ENCODE measurements around the gene NLRC3.
"Not testable (repeated sequence)": the region's sequence is repeated elsewhere in the genome, so short reads cannot be mapped to it uniquely, and the experiment has no call there.

NLRC3 gene, protein sequence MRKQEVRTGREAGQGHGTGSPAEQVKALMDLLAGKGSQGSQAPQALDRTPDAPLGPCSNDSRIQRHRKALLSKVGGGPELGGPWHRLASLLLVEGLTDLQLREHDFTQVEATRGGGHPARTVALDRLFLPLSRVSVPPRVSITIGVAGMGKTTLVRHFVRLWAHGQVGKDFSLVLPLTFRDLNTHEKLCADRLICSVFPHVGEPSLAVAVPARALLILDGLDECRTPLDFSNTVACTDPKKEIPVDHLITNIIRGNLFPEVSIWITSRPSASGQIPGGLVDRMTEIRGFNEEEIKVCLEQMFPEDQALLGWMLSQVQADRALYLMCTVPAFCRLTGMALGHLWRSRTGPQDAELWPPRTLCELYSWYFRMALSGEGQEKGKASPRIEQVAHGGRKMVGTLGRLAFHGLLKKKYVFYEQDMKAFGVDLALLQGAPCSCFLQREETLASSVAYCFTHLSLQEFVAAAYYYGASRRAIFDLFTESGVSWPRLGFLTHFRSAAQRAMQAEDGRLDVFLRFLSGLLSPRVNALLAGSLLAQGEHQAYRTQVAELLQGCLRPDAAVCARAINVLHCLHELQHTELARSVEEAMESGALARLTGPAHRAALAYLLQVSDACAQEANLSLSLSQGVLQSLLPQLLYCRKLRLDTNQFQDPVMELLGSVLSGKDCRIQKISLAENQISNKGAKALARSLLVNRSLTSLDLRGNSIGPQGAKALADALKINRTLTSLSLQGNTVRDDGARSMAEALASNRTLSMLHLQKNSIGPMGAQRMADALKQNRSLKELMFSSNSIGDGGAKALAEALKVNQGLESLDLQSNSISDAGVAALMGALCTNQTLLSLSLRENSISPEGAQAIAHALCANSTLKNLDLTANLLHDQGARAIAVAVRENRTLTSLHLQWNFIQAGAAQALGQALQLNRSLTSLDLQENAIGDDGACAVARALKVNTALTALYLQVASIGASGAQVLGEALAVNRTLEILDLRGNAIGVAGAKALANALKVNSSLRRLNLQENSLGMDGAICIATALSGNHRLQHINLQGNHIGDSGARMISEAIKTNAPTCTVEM

DNA sequence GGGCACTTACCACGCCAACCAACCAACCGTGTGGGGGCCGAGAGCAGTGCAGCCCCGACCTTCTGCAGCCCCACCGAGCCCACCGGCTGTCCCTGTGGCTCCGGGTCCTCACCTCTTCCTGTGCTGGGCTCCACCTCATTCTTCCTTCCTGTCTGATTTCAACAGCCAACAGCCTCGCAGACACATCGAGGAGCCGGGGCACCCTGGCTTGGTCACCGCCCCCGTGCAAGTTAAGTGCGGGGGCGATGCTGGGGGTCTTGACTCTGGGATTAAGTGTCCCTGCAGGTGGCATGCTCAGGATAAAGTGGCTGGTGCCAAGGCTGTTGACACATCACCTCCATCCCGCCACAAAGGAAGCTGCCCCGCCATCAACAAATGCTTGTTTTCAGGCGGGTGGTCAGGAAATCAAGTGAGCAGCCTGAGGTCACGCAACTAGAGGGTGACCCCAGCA, at the start of gene NLRC3:
TSS of gene NLRC3 (minus strand) at position 102 of the 451 bp plus-strand sequence. CDS start 12,367 bp downstream, outside the sequence.
- no peak for DNase-seq

DNA sequence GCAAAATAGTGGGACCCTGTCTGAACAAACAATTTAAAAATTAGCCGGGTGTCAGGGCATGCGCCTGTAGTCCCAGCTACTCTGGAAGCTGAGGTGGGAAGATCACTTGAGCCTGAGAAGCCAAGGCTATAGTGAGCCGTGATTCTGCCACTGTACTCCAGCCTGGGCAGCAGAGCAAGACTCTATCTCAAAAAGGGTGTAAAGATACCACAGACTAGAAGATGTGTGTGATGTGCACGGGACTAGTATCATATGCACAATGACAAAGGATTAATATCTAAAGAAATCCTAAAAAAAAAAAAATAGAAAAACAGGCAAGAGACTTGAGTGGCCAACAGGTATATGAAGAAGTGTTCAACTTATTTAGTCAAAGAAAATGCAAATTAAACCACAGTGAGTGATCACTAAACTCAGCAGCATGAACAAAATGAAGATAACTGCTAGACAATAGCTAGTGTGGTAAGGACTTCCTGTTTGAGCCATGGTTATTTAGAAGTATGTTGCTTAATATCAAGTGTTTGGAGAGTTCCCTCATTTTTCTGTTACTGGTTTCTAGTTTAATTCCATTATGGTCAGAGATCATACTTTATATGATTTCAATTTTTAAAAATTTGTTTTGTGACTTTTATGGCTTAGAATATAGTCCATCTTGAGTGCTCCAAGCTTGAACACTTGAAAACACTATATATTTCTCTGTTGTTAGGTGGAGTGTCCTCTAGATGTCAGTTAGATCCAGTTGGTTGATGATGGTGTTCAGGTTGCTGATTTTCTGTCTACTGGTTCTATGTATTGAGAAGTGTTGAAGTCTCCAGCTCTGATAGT, 48.9 kb upstream of the NLRC3 start:
- no peak for DNase-seq

DNA sequence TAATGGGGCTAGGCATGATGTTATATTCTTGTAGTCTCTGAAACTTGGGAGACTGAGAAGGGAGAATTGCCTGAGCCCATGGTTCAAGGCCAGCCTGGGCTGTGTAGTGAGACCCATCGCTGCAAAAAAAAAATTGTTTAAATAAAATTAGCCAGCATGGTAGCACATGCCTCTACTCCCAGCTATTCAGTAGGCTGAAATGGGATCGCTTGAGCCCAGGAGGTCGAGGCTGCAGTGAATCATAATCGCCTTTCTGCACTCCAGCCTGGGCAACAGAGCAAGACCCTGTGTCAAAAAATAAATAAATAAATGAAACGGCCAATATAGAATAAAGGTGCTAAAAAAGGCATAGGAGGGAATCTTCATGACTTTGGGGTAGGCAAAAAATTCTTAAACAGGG, 48.1 kb upstream of the NLRC3 start:
- no peak for DNase-seq

DNA sequence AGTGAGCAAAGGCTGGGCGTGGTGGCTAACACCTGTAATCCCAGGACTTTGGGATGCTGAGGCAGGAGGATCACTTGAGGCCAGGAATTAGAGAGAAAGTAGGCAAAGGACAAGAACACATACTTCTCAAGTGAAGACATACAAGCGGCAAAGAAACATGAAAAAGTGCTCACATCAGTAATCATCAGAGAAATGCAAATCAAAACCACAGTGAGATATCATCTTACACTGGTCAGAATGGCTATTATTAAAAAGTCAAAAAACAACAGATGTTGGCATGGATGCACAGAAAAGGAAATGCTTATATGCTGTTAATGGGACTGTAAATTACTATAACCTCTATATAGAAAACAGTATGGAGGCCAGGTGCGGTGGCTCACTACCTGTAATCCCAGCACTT, 46.4 kb upstream of the NLRC3 start:
- DNase-seq = no peak

DNA sequence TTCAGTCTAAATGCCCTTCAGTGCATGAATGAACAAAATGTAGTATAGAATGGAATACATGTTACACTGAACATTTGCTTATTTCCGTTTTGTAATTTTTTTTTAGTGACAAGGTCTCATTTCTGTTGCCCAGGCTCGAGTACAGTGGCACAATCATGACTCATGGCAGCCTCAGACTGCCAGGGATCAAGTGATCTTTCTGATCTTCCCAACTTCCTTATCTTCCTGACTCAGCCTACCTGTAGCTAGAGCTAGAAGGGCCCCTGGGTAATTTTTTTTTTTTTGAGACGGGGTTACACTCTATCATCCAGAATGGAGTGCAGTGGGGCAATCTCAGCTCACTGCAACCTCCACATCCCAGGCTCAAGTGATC, 41.6 kb upstream of the NLRC3 start:
- no peak for DNase-seq

DNA sequence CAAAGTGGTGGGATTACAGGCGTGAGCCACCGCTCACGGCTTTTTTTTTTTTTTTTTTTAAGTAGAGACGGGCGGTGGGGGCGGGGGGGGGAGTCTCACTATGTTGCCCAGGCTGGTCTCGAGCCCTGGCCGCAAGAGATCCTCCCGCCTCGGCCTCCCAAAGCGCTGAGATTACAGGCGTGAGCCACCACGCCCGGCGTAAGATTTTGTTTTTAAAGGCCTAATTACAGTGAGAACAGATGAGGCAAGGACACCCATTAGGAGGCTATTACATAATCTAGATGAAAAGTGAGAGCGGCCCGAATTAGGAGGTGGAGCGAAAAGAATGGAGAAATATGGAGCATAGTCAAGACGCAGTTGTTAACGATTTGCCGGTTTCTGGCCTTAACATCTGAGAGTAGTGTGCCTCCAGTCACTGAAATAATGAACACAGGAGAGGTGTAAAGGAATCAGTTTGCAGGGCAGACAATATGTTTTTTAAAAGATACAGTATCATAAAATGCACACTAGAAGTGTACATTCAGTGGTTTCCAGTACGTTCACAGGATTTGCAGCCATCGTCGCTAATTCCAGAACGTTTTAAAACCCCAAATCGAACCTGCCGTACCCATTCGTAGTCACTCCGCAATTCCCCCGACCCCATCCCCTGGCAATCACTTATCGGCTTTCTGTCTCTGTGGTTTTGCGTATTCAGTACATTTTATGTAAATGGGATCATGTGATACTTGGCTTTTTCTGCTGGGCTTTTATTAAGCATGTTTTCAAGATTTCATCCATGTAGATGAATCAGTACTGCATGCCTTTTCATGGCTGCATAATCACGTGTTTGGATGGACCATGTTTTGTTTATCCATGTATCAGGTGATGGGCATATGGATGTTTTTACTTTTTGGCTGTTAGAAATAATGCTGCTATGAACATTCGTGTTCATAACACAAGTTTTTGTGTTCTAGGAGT, 35.6 kb upstream of the NLRC3 start:
- DNase-seq = no peak

DNA sequence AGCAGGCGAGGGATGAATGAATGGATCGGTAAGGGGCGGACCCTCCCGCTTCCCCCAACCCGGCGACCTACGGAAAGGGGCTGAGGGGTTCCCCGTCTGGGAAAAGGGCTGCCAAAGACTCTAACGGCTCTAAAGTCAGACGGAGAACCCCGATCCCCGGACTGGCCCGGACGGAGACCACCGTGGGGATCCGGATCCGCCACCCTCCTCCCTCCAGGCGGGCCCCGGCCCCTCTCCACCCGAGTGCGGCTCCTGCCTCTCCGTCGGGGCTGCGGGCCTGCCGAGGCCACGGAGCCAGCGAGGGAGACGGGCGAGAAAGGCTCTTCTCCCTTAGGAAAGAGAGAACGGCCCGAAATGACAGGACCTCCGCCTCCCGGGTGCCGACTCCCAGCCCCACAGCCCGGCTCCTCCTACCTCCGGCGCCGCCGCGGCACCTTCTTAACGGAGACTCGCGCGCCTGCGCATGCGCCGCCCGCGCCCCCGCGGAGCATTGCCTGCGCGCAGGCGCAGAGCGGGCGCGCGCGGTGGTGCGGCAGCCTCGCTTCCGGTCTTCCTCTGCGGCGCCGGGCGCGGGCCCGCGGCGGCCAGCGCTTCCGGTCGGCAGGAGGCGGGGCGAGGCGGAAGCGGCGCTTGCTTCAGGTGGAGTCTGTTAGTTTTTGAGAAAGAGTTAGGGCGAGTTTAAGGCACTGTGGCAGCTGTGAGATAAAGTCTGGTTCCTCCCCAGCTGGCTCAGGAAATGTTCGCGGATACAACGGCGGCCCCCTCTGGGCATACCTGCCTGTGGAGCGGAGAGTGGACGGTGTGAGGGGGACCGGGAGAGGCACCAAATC, 34.2 kb upstream of the NLRC3 start, which contains the start of gene SLX4:
TSS of gene SLX4 (minus strand) at position 461 of the 830 bp plus-strand sequence. CDS start 2,642 bp downstream, outside the sequence.
- peak; percentile 94 for DNase-seq

DNA sequence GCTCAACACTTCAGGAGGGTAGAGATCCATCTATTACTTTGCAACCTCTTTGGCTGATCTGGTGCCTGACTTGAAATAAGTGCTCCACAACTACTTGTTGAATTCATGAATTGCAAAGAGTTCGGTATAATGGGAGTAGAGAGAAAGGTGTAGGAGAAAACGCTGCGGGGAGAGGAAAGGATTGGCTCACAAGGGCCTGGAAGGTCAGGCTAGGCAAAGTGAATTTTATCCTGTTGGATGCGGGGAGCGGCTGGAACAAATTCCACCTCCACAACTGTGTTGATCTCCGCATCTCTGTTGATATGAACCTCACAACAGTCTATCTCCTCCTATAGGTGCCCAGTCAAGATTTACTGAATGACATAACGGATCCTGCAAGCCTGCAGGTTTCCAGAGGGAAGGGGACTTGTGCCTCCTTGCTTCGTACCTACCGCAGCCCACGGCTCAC, 33.5 kb upstream of the NLRC3 start:
- DNase-seq = no peak

DNA sequence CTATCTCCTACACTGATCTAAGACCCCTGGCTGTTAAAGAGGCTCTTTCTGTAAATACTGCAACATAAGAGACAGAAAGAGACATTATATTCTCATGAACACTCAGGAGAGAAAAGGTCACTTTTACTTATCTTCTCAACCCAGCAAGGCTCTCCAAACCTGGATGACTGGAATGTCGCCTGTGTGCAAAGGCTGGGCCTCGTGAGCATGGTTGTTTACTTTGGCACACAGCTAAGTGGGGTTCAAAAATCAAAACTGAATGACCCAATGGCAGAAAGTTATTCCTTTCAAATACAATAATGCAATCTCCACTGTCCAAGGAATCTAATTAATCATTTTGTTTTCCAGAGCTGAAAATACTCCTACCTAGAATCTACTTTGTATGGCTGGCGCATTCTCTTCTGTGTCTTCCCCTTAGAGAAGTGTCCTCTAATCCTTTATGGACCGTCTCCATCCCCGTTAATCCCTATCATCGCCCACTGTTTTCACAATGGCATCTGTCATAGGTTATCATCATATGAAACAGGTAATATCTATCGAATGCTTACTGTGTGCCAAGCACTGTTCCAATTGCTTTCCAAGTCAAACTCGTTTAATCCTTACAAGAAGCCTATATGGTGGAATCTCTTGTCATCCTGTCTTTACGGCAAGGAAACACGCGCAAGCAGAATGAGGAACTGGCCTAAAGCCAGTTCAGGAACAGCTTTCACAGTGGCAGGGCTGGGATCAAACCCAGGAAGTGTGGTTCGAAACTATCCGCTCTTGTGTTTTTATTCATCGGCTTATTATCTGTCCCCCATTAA, 32.9 kb upstream of the NLRC3 start:
- DNase-seq = no peak

DNA sequence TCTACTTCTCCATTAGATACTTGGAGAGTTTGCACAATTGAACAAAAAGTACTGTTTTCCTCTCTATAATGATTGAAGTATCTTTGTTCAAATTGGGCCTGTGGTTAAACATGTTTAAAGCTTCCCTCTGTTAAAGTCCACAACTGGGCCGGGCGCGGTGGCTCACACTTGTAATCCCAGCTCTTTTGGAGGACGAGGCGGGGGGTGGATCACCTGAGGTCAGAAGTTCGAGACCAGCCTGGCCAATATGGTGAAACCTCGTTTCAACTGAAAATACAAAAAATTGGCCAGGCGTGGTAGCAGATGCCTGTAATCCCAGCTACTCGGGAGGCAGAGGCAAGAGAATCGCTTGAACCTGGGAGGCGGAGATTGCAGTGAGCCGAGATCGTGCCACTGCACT, 31.8 kb upstream of the NLRC3 start:
- DNase-seq = not testable (repeated sequence)

DNA sequence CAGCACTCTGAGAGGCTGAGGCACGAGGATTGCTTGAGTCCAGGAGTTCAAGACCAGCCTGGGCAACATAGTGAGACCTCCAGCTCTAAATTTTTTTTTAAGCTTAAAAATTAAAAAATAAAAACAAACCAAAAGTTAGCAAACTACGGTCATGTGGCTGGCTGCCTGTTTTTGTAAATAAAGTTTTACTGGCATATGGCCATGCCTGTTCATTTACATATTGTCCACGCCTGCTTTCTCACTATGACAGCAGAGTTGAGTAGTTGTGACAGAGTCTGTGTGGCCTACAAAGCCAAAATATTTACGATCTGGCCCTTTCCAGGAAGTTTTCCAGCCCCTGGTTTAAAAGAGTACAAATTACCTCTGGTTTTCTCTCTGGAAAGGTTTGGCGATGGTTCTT, 30.9 kb upstream of the NLRC3 start:
- DNase-seq = no peak

DNA sequence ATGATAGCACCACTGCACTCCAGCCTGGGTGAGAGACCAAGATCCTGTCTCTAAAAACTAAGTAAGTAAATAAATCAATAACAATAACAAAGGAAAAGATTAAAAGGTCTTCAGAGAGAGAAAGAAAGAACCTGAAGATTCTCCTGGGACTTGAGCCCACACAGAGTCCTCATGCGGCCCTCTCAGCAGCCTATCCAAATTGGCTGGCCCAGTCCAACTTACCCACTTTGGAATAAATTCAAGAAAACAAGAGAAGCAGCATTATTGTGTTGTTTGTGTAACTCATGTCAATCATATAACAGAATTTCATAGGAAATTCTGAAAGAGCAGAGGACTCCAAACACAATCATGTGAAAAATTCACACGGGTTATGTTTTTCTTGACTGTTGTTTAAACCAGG, 30.4 kb upstream of the NLRC3 start:
- no peak for DNase-seq

DNA sequence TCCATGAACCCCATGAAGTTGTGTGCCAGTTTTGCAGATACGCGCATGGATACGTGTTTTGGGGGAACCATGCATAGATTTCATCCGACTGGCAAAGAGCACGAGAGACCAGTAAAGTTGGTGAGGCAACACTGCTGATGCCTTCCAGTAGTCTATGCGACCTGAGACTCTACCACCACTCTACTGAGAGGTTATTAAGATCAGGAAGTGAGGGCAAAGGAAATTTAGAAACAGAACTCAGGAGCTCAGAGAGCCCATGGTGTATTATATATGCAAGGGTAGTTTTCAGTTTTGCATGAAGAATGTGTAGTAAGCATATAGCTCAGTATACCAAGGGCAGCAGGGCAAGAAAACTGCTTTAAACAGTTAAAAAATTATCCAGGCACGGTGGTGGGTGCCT, 30.0 kb upstream of the NLRC3 start:
- no peak for DNase-seq

DNA sequence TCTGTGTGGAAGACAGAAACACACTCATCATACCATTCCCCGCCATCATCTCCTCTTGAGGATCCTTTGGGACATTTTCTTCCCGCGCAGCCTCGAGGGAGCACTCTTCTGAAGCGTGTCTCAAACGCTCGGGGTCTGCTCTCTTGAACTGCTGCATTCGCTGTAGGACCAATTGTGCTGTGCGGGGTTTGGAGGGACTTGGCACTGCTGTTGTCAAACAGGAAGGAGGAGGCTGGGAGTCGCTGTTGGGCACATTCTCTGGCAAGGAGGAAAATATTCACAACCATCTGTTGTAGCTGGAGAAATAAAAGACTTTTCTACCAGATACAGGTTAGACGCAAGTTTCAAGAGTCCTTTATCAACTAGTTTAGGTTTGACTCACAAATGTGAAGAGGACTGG, 29.2 kb upstream of the NLRC3 start:
- DNase-seq = no peak

DNA sequence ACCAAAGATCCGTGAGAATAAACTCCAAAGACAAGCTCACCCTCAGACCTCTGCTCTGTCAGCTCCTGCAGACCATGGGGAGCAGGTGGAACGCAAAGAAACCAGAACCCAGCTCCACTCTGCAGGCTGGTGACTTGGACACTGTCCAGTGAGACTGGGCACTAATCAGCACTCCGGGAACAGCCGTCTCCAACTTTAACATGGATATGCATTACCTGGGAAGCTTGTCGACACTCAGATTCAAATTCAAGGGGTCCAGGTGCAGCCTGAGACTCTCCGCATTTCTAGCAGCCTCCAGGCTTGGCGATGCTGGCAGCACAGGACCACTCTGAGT, 25.1 kb upstream of the NLRC3 start:
- no peak for DNase-seq

DNA sequence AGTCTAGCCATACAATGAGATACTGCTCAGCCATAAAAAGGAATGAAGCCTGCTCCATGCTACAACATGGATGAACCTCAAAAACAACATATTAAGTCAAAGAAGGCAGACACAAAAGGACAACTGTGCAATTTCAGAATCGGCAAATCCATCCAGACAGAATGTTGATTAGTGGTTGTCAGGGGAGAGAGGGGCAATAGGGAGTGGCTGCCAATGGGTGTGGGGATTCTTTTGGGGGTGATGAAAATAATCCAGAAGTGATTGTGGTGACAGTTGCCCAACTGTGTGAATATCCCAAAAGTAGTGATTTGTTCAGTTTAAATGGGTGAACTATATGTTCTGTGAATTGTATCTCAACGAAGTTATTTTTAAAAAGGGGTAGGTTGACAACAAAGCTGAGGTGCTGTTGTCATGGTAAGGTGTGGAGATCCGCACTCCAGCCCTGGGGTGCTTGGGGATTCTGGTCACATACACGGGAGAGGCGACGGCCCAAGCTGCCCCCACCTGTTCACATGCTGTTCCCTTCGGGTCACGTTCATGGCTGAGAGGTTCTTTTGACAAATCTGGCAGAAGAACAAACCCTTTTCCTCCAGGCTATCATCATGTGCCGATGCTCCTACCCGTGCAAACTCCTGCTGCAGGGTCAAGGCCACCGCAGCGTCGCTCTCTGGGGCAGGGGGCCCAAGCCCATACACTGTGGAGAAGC, 24.6 kb upstream of the NLRC3 start:
- no peak for DNase-seq

DNA sequence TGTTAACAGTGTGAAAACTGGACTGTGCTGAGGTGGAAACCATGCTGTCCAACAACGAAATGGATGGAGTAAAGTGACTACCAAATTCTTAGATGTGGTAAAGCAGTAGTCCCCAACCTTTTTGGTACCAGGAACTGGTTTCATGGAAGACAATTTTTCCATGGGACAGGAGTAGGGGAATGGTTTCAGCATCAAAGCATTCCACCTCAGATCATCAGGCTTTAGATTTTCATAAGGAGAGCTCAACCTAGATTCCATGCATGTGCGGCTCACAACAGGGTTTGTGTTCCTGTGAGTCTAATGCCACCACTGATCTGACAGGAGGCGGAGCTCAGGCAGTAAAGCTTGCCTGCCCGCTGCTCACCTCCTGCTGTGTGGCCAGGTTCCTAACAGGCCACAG, 22.7 kb upstream of the NLRC3 start:
- DNase-seq = no peak

DNA sequence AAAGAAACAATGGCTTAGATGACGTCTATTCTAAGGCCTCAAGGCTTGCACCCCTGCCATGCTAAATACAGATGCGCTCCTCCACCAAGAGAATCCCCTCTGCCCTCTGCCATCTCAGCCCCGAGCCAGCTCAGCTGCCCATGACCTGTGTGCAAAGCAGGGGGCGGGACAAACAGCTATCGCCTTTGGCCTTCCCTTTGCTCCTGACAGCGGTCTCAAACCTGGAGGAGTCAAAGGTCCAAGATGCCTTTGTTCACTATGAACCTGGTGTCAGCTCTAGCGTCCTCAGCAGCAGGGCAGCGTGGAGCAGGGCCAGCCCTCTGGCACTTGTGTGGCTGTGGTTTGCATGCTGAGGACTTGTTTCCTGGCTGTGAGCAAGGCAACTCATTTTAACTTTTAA, 21.9 kb upstream of the NLRC3 start:
- DNase-seq = no peak

DNA sequence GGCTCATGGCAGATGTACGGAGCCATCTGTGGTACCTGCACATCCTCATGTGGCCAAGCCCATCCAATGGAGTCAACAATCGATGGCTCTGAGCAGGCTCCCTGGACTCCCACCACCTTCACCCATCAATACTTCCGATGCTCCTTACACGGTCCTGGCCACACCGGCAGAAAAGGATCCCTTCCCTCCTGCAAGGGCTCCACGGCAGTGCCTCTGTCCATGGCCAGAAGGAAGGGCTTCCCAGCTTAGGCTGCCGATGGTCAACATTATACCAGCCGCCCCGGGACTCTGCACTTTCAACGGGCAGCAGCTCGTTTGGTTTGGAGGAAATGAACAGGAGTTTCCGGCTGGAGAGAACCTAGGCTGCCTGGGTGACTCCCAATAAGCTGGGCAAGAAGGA, 21.0 kb upstream of the NLRC3 start:
- DNase-seq = no peak
